ENCODE data around the gene ZBTB47.

Gene ZBTB47

GRCh38 chr3:42666577-42666998 is 13.1 kb downstream of the ZBTB47 start:
- DNase-seq: no peak

- no peak for DNase-seq
These were observed 13.6 kb downstream of the ZBTB47 start for GRCh38 chr3:42667096-42667522.

DNA sequence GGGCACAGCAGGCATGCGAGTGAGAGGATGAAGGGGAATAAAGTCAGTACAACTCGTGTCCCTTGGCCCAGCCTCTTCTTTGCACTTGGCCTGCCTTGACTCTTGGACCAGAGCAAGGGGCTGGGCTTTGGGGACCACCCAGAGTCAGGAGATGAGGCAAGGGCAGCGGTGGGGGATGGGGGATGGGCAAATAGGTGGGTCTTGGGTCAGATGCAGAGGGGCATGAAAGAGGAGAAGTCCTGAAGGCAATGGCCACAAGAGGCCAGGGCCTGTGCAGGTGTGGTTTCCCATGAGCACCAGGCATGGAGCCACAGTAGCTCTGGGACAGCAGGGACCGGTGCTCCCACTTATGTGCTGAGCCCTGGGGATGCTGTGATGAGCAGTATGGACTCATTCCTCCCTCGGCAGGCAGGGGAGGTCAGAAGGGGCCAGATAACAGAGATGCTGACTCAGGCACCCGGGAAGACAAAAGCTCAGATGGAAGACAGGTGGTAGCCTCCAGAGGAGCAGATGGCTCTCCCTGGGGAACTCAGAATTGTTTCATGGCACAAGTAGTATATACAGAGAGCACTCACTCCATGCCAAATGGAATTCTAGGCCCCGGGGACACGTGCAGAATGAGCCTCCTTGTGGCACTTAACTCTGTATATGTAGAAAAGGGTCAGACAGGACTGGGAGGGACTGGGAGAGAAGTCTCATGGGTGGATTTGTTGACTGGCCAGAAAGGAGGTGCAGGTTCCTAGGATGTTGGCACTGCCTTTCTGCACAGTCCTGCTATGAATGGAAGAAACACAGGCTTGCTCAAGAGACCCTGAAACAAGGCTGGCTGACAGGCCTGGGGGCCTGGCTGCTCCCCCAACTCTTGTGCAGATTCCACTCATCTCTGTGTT is 14.3 kb downstream of the ZBTB47 start:
- DNase-seq: no peak

GRCh38 chr3:42668413-42668760 is 14.9 kb downstream of the ZBTB47 start:
- DNase-seq: no peak

- no peak for DNase-seq
These were observed 15.3 kb downstream of the ZBTB47 start for GRCh38 chr3:42668793-42669217.

GRCh38 chr3:42670051-42670576 is 16.6 kb downstream of the ZBTB47 start:
- no peak for DNase-seq

- no peak for DNase-seq
These were observed 17.2 kb downstream of the ZBTB47 start for GRCh38 chr3:42670670-42671069.

GRCh38 chr3:42672515-42672914 is 19.0 kb downstream of the ZBTB47 start:
- DNase-seq: no peak

DNA sequence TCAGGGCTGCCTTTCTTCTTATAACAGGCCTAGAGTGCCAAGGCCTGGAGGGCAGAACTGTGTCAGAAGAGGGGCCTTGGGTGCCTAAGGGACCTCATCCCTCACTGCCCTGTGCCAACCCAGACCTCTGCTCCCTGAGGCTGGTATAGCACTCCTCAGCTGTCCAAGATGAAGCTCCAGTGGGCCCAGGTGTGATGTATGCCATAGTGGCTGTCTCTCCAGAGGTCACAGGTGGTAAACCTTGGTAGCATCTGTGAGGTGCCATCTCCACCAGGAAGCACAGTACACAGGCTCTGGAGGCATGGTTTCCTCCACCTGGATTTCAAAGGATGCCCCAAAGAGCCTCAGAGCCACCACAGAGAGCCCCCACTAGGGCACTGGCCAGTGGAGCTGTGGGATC is 19.6 kb downstream of the ZBTB47 start:
- DNase-seq: no peak

DNA sequence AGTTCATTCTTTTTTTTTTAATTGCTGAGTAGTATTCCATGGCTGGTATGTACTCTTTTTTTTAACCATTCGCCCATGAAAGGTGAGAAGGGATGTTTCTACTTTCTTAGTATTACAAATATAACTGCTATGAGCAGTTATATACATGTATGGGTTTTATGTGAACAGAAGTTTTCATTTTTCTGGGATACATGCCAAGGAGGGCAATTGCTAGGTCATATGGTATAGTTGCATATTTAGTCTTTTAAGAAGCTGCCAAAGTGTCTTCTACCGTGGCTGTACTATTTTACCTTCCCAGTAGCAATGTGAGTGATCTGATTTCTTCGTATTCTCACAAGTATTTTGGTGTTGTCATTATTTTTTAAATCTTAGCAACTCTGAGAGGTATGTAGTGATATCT is 20.6 kb downstream of the ZBTB47 start:
- DNase-seq: no peak

DNA sequence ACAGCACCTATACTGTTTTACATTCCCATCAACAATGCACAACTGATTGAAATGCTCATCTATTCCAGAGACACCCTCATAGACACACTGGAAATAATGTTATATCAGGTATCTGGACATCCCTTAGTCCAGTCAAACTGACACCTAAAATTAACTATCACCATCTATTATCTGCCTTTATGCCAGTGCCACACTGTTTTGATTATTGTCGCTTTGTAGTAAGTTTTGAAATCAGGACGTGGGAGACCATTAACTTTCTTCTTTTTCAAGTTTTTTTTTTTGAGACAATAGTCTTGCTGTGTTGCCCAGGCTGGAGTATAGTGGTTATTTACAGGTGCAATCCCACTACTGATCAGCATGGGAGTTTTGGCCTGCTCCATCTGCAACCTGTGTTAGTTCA is 22.4 kb downstream of the ZBTB47 start:
- DNase-seq: no peak

DNA sequence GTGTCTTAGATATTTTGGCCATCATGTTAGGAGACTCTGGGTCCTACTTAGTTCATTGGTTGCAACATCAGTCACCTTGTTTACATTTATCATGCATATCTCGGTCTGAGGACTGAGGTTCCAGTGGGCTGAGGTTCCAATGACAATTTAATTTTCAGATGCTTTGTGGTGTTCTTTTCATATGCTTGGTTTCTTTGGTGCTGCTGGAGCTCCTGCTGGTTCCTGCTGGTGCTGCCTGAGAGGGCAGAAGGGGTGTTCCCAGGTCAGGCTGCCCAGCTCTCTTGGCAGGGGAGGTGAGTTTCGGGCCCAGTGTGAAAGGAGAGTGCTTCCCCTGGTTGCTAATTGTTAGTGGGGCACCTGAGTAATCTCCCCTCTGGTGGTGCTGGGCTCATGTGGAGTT is 24.9 kb downstream of the ZBTB47 start:
- DNase-seq: no peak

DNA sequence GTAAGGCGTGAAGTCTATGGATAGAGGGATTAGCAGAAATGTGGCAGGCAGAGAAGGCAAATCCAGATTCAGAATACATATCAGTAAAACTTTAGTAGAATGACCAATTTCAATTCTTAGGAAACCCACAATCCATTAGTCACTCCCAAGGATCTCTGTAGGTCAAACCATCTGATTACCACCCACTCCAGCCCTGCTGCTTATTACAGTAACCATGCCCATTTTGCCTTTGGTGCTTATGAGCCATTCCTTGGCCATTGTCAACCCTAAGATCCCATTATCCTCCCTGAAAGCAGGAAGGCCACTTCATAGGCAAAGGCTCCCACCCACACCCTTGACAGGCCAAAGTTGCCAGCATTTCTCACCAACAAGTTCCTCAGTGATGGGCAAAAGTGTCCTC is 26.8 kb downstream of the ZBTB47 start:
- no peak for DNase-seq

DNA sequence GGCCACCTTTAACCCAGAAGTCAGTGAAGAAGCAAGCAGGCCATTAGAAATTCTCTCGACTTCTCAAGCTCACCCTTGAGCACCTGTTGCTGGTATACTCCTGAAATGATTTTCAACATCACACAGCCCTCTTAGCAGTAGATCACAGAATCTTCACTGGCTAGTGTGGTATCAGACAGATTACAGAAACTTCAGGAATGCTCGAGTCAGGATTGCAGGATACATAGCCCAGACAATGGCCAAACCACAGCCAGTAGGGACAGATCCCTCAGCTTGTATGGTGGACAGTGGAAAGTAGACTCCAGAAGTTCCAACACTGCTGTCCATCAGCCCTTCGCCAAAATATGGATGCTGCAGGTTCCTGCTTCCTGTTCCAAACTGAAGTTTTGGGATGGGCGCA is 27.3 kb downstream of the ZBTB47 start:
- DNase-seq: no peak

- DNase-seq: no peak
These were observed 28.0 kb downstream of the ZBTB47 start for GRCh38 chr3:42681361-42682038.

DNA sequence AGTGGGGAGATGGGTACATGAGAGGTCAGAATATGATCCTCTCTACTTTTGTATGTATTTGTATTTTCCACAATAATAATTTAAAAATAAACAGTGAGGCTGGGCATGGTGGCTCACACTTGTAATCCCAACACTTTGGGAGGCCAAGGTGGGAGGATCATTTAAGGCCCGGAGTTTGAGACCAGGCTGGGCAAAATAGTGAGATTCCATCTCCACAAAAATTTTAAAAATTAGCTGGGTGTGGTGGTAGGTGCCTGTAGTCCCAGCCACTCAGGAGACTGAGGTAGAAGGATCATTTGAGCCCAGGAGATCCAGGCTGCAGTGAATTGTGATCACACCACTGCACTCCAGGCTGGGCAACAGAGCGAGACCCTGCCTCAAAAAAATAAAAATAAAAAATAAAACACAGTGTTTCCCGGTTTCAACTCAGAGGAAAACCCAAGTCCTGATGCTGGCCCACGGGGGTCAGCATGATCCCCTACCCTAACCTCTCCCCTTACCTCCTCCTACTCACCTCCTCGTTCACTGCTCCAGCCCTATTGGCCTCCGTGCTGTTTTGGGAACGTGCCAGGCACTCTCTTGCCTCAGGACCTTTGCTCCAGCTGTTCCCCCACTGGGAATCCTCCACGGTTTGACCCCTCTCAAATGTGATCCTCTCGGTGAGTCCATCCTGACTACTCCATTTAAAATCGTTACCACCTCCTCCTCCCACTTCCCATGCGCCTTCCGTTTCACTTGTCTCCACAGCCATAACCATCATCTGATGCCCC is 29.0 kb downstream of the ZBTB47 start:
- no peak for DNase-seq

GRCh38 chr3:42683875-42684598 is 30.5 kb downstream of the ZBTB47 start:
- peak in 1 of 4 experiments; percentile 11 for DNase-seq

- no peak for DNase-seq
These were observed 31.3 kb downstream of the ZBTB47 start for GRCh38 chr3:42684632-42685362.

GRCh38 chr3:42685363-42685881 is 31.9 kb downstream of the ZBTB47 start, which contains the start of gene KLHL40:
KLHL40 (plus strand) TSS chr3:42685537; CDS start chr3:42685619, 82 bp downstream.
- no peak for DNase-seq

GRCh38 chr3:42685891-42686820 is 32.7 kb downstream of the ZBTB47 start:
- no peak for DNase-seq

Data from activated CD4-positive, CD25-positive, alpha-beta regulatory T cell (primary cell).